Mononuclear cell (primary cell): ENCODE results near the gene COG7. TPM values are rescaled to one million over a fixed set of nuclear protein-coding genes. Genes with fewer than 3 reads are reported as not detected.

Experiments used
- H3K27me3 ChIP-seq: 2 replicates; pipeline ENCODE4 v1.6.0; 2011; ENCODE audit warnings: low read length, control low read depth; ENCODE audit not compliant: insufficient read depth
- H3K4me1 ChIP-seq: 2 replicates; pipeline ENCODE4 v1.5.1; 2011; ENCODE audit warnings: mild to moderate bottlenecking, low read length, control low read depth; ENCODE audit not compliant: insufficient read depth
- H3K4me3 ChIP-seq: 2 replicates; pipeline ENCODE4 v1.5.1; 2011; ENCODE audit warnings: mild to moderate bottlenecking, low read length, moderate library complexity
- H3K9me3 ChIP-seq: 2 replicates; pipeline ENCODE4 v1.5.1; 2011; ENCODE audit warnings: low read depth, mild to moderate bottlenecking, control low read depth, low read length
- total RNA-seq: library from RNA; depleted of rRNA; stranded (reverse); fragments of >200 nt; gene quantifications from one replicate; pipeline ENCODE4 v1.2.3, GENCODE V29; 2012

Gene COG7
- total RNA-seq, 1 donor, result 8.0 TPM

DNA sequence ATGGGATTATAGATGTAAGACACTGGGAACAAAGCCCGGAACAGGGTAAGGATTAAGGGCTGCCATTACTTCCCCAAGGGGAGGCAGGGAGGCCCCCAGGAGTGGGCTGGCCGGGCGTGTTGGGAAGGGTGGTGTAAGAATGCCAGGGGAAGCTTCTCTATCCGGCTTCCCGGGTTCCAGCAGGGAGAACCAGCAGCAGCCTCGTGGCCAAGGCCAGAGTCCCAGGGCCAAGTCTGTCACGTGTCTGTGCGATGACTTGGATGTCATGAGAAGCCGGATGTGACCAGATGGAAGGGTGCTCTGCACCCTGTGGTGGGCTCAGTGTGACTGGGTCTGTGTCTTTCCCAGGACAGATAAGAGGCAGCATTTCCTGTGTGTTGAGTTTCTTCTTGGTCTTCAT is 98.7 kb downstream of the COG7 start:
- H3K27me3 ChIP-seq, result no peaks in the 10 kb centered on the region
- H3K4me3 ChIP-seq, result no peak overlapping the region
- H3K9me3 ChIP-seq, result no peaks in the 10 kb centered on the region
- H3K4me1 ChIP-seq, result no peaks in the 10 kb centered on the region

DNA sequence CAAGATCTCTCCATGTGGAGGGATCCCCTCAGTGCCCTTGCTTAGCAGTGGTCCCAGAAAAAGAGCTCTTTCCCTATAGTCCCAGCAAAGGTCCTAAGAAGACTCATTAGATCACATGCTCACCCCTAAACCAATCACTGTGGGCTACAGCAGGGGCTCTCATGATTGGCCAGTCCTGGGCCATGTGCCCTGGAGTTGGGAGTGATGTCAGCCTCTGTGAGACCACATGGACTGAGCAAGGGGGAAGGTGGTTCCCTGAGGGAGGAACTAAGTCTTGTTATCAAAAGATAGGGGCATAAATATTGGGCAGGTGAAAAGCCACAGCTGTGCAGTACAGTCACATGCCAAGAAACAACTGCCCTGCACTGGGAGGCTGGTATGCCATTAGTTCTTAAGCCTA is 99.5 kb downstream of the COG7 start:
- no peaks in the 10 kb centered on the region for H3K9me3 ChIP-seq
- no peak overlapping the region for H3K4me3 ChIP-seq
- H3K4me1 ChIP-seq, result no peaks in the 10 kb centered on the region
- no peaks in the 10 kb centered on the region for H3K27me3 ChIP-seq

DNA sequence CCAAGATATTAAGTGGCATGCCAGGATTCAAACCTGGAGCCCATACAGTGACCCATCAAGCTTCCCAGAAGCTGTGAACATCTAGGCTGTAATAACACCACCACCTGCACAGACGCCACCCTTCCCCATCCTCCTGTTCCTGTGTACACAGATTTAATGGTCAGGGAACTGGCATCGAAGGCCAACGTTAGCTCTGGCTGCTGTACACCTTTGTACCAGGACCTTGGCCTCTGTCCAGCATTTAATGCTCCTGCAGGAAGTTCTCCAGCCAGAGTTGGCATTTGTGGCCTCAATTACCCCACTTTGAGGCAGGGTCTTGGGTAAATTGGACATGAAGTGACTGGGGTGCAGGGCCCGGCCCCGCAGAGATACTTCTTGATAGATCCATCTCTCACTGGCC is 101.6 kb downstream of the COG7 start:
- Histone ChIP-seq H3K4me3 (no peak overlapping the region), H3K27me3 (no peaks in the 10 kb centered on the region), H3K4me1 (no peaks in the 10 kb centered on the region), H3K9me3 (no peaks in the 10 kb centered on the region)

DNA sequence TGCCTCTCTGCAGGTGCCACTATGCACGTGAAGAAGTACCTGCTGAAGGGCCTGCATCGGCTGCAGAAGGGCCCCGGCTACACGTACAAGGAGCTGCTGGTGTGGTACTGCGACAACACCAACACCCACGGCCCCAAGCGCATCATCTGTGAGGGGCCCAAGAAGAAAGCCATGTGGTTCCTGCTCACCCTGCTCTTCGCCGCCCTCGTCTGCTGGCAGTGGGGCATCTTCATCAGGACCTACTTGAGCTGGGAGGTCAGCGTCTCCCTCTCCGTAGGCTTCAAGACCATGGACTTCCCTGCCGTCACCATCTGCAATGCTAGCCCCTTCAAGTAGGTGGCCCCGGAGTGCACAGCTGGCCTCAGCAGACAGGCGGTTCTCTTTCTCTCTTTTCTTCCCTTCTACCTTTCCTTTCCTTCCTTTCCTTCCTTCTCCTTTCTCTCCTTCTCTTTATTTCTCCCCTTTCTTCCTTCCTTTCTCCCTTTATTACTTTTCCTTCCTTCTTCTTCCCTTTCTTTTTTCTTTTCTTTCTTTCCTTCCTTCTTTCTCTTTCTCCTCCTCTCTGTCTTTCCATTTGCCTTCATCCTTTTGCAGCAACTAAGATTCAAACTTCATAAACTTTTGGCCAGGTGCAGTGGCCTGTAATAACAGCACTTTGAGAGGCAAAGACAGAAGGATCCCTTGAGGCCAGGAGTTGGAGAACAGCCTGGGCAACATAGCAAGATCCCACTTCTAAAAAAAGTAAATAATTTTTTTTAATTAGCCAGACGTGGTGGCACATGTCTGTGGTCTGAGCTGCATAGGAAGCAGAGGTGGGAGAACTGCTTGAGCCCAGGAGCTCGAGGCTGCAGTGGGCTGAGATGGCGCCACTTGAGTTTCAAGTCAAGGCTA is 104.2 kb downstream of the COG7 start:
- H3K27me3 ChIP-seq, result no peaks in the 10 kb centered on the region
- no peaks in the 10 kb centered on the region for H3K9me3 ChIP-seq
- H3K4me3 ChIP-seq, result no peak overlapping the region
- H3K4me1 ChIP-seq, result no peaks in the 10 kb centered on the region

DNA sequence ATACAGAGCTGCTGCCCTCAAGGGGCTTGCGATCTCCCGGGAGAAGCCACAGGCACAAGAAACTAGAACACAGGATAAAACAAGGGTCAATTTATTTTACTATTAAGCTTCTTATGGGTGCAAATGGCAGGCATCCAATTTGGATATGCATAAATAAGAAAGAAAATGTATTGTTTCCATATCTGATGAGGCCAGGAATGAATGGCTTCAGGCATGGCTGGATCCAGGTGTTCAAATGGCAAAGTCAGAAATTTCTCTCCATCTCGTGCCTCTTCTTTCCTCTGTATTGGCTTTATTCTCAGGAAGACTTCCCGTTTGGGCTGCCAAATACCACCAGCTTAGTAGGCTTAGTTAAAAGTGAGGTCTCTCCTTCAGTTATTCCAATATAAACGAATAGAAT is 107.8 kb downstream of the COG7 start:
- no peak overlapping the region for H3K4me3 ChIP-seq
- no peaks in the 10 kb centered on the region for H3K27me3 ChIP-seq
- no peaks in the 10 kb centered on the region for H3K9me3 ChIP-seq
- H3K4me1 ChIP-seq, result no peaks in the 10 kb centered on the region

DNA sequence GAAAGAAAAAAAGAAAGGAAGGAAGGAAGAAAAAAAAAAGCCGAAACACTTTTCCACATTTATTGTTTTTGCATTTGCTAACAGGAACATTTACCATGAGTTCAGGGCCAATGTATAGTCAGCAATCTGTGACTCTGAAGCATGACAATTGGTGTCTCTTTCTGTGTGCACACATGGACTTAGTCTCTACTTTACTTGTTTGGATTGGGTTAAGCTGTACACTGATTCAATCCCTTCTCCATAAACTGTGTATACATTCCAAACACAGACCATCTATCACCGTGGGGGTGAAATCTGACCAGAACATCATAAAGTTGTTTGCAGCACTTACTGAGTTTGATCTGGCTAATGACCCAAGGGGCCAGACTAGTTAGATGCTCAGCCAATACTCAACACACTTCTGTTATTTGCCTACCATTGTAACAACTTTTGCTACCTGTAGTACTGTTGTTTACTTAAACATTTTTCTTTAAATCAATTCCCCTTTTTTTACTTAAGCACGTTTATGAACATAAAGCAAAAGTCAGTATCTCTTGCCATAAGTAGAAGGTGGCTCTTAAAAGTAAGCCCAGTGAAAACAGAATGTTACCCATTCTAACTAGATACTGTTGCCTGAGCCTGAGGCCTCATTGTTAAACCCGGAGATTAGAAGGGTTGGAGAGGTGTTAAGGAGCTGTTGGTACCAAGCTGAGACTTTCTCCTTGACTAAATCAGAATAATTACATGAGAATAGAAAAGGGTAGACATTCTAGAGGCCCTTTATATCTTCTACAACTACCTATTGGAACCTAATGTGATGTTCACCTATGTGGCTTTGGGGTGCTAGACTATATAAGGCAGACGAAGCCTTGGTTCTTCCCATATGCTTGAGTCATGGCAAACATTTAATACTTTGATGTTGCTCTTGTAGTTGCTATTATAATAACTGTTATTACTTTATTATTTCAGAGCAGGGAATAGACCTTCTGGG is 109.1 kb downstream of the COG7 start:
- H3K4me3 ChIP-seq, result no peak overlapping the region
- no peaks in the 10 kb centered on the region for H3K9me3 ChIP-seq
- no peaks in the 10 kb centered on the region for H3K27me3 ChIP-seq
- no peaks in the 10 kb centered on the region for H3K4me1 ChIP-seq

DNA sequence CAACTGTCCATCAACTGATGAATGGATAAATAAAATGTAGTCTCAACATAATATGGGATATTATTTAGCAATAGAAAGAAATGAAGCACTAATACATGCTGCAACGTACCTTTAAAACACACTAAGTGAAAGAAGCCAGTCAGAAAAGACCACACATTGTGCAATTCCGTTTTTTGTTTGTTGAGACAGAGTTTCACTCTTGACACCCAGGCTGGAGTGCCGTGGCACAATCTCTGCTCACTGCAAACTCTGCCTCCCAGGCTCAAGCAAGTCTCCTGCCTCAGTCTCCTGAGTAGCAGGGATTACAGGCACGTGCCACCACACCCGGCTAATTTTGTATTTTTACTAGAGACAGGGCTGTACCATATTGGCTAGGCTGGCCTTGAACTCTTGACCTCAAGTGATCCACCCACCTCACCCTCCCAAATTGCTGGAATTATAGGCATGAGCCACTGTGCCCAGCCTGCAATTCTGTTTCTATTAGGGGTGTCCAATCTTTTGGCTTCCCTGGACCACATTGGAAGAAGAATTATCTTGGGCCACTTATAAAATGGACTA is 110.8 kb downstream of the COG7 start:
- Histone ChIP-seq H3K27me3 (no peaks in the 10 kb centered on the region), H3K9me3 (no peaks in the 10 kb centered on the region), H3K4me1 (no peaks in the 10 kb centered on the region), H3K4me3 (no peak overlapping the region)

DNA sequence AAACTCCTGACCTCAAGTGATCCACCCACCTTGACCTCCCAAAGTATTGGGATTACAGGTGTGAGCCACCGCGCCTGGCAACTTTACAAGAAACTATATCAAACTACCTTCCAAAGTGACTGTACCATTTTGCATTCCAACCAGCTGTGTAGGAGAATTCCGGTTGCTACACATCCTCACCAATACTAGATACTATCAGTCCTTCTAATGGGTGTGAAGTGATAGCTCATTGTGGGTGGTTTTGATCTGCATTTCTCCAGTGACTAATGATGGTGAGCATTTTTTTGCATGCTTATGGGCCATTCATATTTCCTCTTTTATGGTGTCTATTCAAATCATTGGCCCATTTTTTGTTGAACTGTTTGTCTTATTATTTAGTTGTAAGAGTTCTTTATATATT is 113.2 kb downstream of the COG7 start:
- Histone ChIP-seq H3K4me3 (no peak overlapping the region), H3K27me3 (no peaks in the 10 kb centered on the region), H3K9me3 (no peaks in the 10 kb centered on the region), H3K4me1 (no peaks in the 10 kb centered on the region)

Other genes with a start within 250 kb of the COG7 start
- not detected for gene SCNN1B, start 150.9 kb downstream of the COG7 start, total RNA-seq
- gene GGA2, start 57.3 kb upstream of the COG7 start, total RNA-seq, result 103 TPM
- 9.1 TPM for gene EARS2, start 104.2 kb upstream of the COG7 start, total RNA-seq
- gene UBFD1, start 104.5 kb upstream of the COG7 start, total RNA-seq, result 32.6 TPM
- 22.7 TPM for gene NDUFAB1, start 143.1 kb upstream of the COG7 start, total RNA-seq
- gene PALB2, start 188.1 kb upstream of the COG7 start, total RNA-seq, result 10.2 TPM
- 45.1 TPM for gene DCTN5, start 188.3 kb upstream of the COG7 start, total RNA-seq
- gene PLK1, start 225.7 kb upstream of the COG7 start, total RNA-seq, result 0.84 TPM